H1 (cell line): Measurements from ENCODE around the gene ENTPD2. TPM values are rescaled to one million over a fixed set of nuclear protein-coding genes. Genes with fewer than 3 reads are reported as not detected.

Experiments used
- CTCF ChIA-PET: fragments of 300-600 bp; sonication (Branson Sonifier 250); formaldehyde crosslinking; loops from one replicate; lab custom pipeline; 2021; ENCODE audit not compliant: partially characterized antibody; lab: Charles Lee
- POLR2A ChIA-PET: fragments of 300-600 bp; sonication (Branson Sonifier 250); formaldehyde crosslinking; loops from one replicate; lab custom pipeline; 2021; ENCODE audit warnings: inconsistent platforms; ENCODE audit not compliant: partially characterized antibody; lab: Charles Lee
- DNase-seq, 2 experiments: peaks; one replicate each; pipeline versions ENCODE4 v3.0.0 to v3.0.0-alpha.2; 2010 to 2022; ENCODE audit warnings: low spot score in 2 of 2, low read depth in 1 of 2, mixed read lengths in 1 of 2
- FAIRE-seq: peaks from 2 replicates; lab custom pipeline; 2011; peaks lifted over from hg19 to GRCh38; lab: Jason Lieb, UNC
- H2AFZ ChIP-seq: 2 replicates; pipeline ENCODE4 v1.8.1; 2012; ENCODE audit warnings: low read length, inconsistent platforms
- H2AK5ac ChIP-seq: 2 replicates; pipeline ENCODE4 v1.6.1; 2013; ENCODE audit warnings: low read depth, low read length
- H2BK120ac ChIP-seq: replicated peaks from 2 replicates; pipeline ENCODE3; 2013; ENCODE audit warnings: low read depth, low read length, inconsistent platforms
- H2BK12ac ChIP-seq: 2 replicates; pipeline ENCODE4 v1.6.1; 2013; ENCODE audit warnings: low read depth, low read length
- H2BK15ac ChIP-seq: 2 replicates; pipeline ENCODE4 v1.6.1; 2013; ENCODE audit warnings: low read length
- H2BK20ac ChIP-seq: 2 replicates; pipeline ENCODE4 v1.6.1; 2013; ENCODE audit warnings: low read length
- H2BK5ac ChIP-seq: 2 replicates; pipeline ENCODE4 v1.6.1; 2013; ENCODE audit warnings: low read depth, low read length
- H3K14ac ChIP-seq: 2 replicates; pipeline ENCODE4 v1.6.1; 2013; ENCODE audit warnings: inconsistent platforms; ENCODE audit not compliant: insufficient read length
- H3K18ac ChIP-seq: 2 replicates; pipeline ENCODE4 v1.6.1; 2013; ENCODE audit warnings: low read length; ENCODE audit errors: extremely low read depth
- H3K23ac ChIP-seq: 2 replicates; pipeline ENCODE4 v1.6.1; 2013; ENCODE audit warnings: inconsistent platforms; ENCODE audit not compliant: insufficient read length
- H3K23me2 ChIP-seq: 2 replicates; pipeline ENCODE4 v1.6.1; 2013; ENCODE audit warnings: low read depth, low read length
- H3K27ac ChIP-seq: 2 replicates; pipeline ENCODE4 v1.6.1; 2011; ENCODE audit warnings: low read depth, low read length, inconsistent platforms
- H3K27me3 ChIP-seq, 4 experiments: replicated peaks in 1 of 4; 1 replicate in 1 of 4; 2 replicates in 3 of 4; pipeline versions ENCODE4 v1.6.1 to v1.8.1; 2011 to 2013; ENCODE audit warnings: low read length in 3 of 4, mild to moderate bottlenecking in 3 of 4, inconsistent platforms in 2 of 4, mixed read lengths in 2 of 4, moderate library complexity in 1 of 4; ENCODE audit not compliant: control insufficient read depth in 3 of 4, insufficient read depth in 3 of 4; ENCODE audit errors: extremely low read depth in 1 of 4
- H3K36me3 ChIP-seq, 4 experiments: 2 replicates each; pipeline versions ENCODE4 v1.6.1 to v1.8.1; 2011 to 2013; ENCODE audit warnings: mild to moderate bottlenecking in 4 of 4, low read length in 3 of 4, moderate library complexity in 2 of 4, control low read depth in 1 of 4, inconsistent platforms in 1 of 4; ENCODE audit not compliant: insufficient read depth in 4 of 4, control insufficient read depth in 2 of 4
- H3K4ac ChIP-seq: replicated peaks from 2 replicates; pipeline ENCODE3; 2013; ENCODE audit warnings: low read length, low read depth, mixed read lengths, inconsistent platforms; ENCODE audit not compliant: insufficient read length
- H3K4me1 ChIP-seq, 4 experiments: replicated peaks in 1 of 4; 1 replicate in 1 of 4; 2 replicates in 3 of 4; pipeline versions ENCODE4 v1.6.1 to v1.8.1; 2011 to 2013; ENCODE audit warnings: low read length in 3 of 4, inconsistent platforms in 2 of 4, mixed read lengths in 1 of 4; ENCODE audit not compliant: insufficient read depth in 4 of 4, control insufficient read depth in 3 of 4
- H3K4me2 ChIP-seq, 2 experiments: 2 replicates each; pipeline versions ENCODE4 v1.6.1 to v1.8.1; 2011 to 2013; ENCODE audit warnings: low read depth in 2 of 2, low read length in 2 of 2, control low read depth in 1 of 2, inconsistent platforms in 1 of 2, mild to moderate bottlenecking in 1 of 2; ENCODE audit not compliant: insufficient read depth in 1 of 2
- H3K4me3 ChIP-seq, 4 experiments: fragments of 200-600, 300-600 bp in 1 of 4; sonication (generic), shearing (Covaris generic), sonication (Bioruptor Twin) in 1 of 4; 2 replicates each; pipeline versions ENCODE4 v1.5.1 to v1.8.1; 2011 to 2016; ENCODE audit warnings: low read length in 4 of 4, low read depth in 3 of 4, control low read depth in 2 of 4, inconsistent platforms in 2 of 4, mild to moderate bottlenecking in 2 of 4, mixed read lengths in 1 of 4, moderate library complexity in 1 of 4; ENCODE audit not compliant: insufficient read depth in 2 of 4; ENCODE audit errors: extremely low read depth in 1 of 4
- H3K56ac ChIP-seq: replicated peaks from 2 replicates; pipeline ENCODE3; 2013; ENCODE audit warnings: low read depth, mild to moderate bottlenecking, mixed read lengths, low read length, inconsistent platforms; ENCODE audit not compliant: insufficient read length
- H3K79me1 ChIP-seq: 2 replicates; pipeline ENCODE4 v1.6.1; 2013; ENCODE audit warnings: low read depth, low read length, control low read depth
- H3K79me2 ChIP-seq, 2 experiments: 2 replicates each; pipeline versions ENCODE4 v1.6.1 to v1.8.1; 2012 to 2013; ENCODE audit warnings: low read length in 2 of 2, mild to moderate bottlenecking in 2 of 2, inconsistent platforms in 1 of 2; ENCODE audit not compliant: insufficient read depth in 2 of 2, control insufficient read depth in 1 of 2
- H3K9ac ChIP-seq, 4 experiments: replicated peaks in 1 of 4; 1 replicate in 1 of 4; 2 replicates in 3 of 4; pipeline versions ENCODE4 v1.6.1 to v1.8.1; 2011 to 2013; ENCODE audit warnings: low read depth in 3 of 4, low read length in 3 of 4, control low read depth in 2 of 4, mild to moderate bottlenecking in 2 of 4, moderate library complexity in 2 of 4, inconsistent platforms in 1 of 4; ENCODE audit errors: extremely low read depth in 1 of 4
- H3K9me3 ChIP-seq, 2 experiments: 2 replicates each; pipeline versions ENCODE4 v1.6.1 to v1.8.1; 2012 to 2013; ENCODE audit warnings: mild to moderate bottlenecking in 2 of 2, moderate library complexity in 2 of 2, control low read depth in 1 of 2, inconsistent platforms in 1 of 2, low read depth in 1 of 2, low read length in 1 of 2, mixed read lengths in 1 of 2; ENCODE audit not compliant: insufficient read depth in 2 of 2
- H4K20me1 ChIP-seq, 2 experiments: replicated peaks in 1 of 2; 2 replicates each; pipeline versions ENCODE3 to v1.8.1; 2011 to 2013; ENCODE audit warnings: inconsistent platforms in 2 of 2, low read length in 2 of 2, mild to moderate bottlenecking in 1 of 2; ENCODE audit not compliant: insufficient read depth in 2 of 2, control insufficient read depth in 1 of 2
- H4K5ac ChIP-seq: 2 replicates; pipeline ENCODE4 v1.6.1; 2013; ENCODE audit warnings: low read length, low read depth, mixed read lengths, inconsistent platforms; ENCODE audit not compliant: insufficient read length
- H4K8ac ChIP-seq: 2 replicates; pipeline ENCODE4 v1.8.0; 2013; ENCODE audit warnings: mild to moderate bottlenecking, moderate library complexity, low read length, inconsistent platforms; ENCODE audit not compliant: insufficient read depth; ENCODE audit errors: extremely low read depth
- H4K91ac ChIP-seq: replicated peaks from 2 replicates; pipeline ENCODE3; 2013; ENCODE audit warnings: low read length, mixed read lengths, inconsistent platforms; ENCODE audit not compliant: insufficient read length
- EGR1 ChIP-seq: IDR thresholded peaks from 2 replicates; pipeline ENCODE4 v1.6.1; 2011; ENCODE audit warnings: low read depth, low read length, borderline replicate concordance
- EZH2 ChIP-seq: fragments of 200-600 bp; sonication (generic); IDR thresholded peaks from 2 replicates; pipeline ENCODE4 v1.7.1; 2012; ENCODE audit warnings: low read depth, mild to moderate bottlenecking, moderate library complexity, low read length, inconsistent platforms; ENCODE audit not compliant: severe bottlenecking
- HDAC2 ChIP-seq, 2 experiments: fragments of 300-600 bp in 1 of 2; sonication (generic) in 1 of 2; IDR thresholded peaks; 2 replicates each; pipeline ENCODE4 v1.6.1; 2011 to 2012; ENCODE audit warnings: low read depth in 2 of 2, low read length in 2 of 2, mild to moderate bottlenecking in 2 of 2, moderate library complexity in 2 of 2, borderline replicate concordance in 1 of 2, inconsistent platforms in 1 of 2
- KDM5A ChIP-seq: fragments of 200-600 bp; IDR thresholded peaks from 2 replicates; pipeline ENCODE4 v1.7.1; 2012; ENCODE audit warnings: mild to moderate bottlenecking, low read length, inconsistent platforms, mixed read lengths
- RBBP5 ChIP-seq: IDR thresholded peaks from 2 replicates; pipeline ENCODE4 v1.7.1; 2012; ENCODE audit warnings: low read depth, mild to moderate bottlenecking, inconsistent platforms, low read length, moderate library complexity, borderline replicate concordance
- YY1 ChIP-seq: IDR thresholded peaks from 2 replicates; pipeline ENCODE4 v1.6.1; 2011; ENCODE audit warnings: low read depth, mild to moderate bottlenecking, low read length
- WGBS, 2 experiments: shearing (Covaris generic) in 1 of 2; methylation state at CpG; one replicate each; pipeline versions ENCODE4 v1.1.6 to v1.1.7; 2013 to 2015; ENCODE audit warnings: low lambda C conversion rate in 2 of 2, mixed read lengths in 2 of 2, inconsistent platforms in 1 of 2, low coverage in 1 of 2, missing lambda C conversion rate in 1 of 2; ENCODE audit not compliant: insufficient replicate concordance in 2 of 2, insufficient coverage in 1 of 2, insufficient read length in 1 of 2; ENCODE audit errors: extremely low coverage in 1 of 2, missing lambda C conversion rate in 1 of 2; 5-methylcytosine and 5-hydroxymethylcytosine counted together
- polyA plus RNA-seq, 7 experiments: library from polyadenylated mRNA; depleted of rRNA in 3 of 7; stranded (reverse) in 5 of 7; unstranded in 2 of 7; fragments of >200 nt in 5 of 7; fragments of 200-250 nt in 2 of 7; gene quantifications; 1 replicate in 5 of 7; 2 replicates in 1 of 7; 4 replicates in 1 of 7; pipeline versions ENCODE4 v1.2.1 to v1.2.3, GENCODE V29; 2011 to 2013; ENCODE audit warnings: missing spikeins in 2 of 7, mixed read lengths in 2 of 7
- total RNA-seq: library from RNA; stranded (reverse); fragmentation: NEBNext Ultra II Directional; extraction: Animal tissue kit (Norgen Biotek cat#: 25700); gene quantifications from 2 replicates; pipeline ENCODE4 v1.2.1, GENCODE V29; 2021

The ENTPD2 gene
- total and polyA plus RNA-seq, 2 of the 8 experiments (the other 6 are each of a cell fraction or from before 2014, with no cell fraction given), result 0.65 to 3.8 TPM

DNA sequence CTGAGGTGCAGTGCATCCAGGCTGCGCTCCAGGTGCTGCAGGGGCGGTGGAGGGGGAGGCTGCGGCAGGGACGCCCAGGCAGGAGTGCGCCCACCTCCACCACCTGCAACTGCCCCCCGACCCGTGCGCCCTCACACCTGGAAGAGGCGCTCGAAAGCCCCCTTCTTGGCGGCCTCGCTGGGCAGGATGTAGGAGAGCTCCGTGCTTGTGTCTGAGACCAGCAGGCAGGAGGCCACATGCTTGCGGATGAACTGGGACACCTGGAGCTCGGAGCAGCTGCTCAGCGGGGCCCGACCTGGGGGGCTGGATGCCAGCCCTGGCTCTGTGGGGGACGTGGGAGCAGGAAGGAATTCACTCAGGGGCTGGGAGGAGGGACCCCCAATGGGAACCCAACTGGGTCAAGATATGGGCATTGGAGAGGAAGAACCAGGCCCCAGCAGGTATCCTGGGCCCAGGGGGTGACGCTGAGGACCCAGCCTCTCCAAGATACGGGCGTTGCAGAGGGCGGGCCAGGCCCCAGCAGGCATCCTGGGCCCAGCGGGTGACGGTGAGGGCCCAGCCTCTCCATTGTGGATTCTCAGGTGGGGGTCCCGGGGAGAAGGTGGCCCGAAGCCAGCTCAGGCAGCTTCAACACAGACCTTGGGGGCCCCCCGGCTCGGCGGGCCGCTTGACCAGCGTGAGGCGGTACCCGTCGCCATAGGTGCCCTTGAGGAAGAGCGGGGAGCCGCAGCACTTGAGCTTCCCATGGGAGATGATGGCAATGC, 38.9 kb downstream of the ENTPD2 start:
- no peak overlapping the region for H3K18ac ChIP-seq
- H3K27ac ChIP-seq, result no peak overlapping the region
- H3K4me1 ChIP-seq, result peaks cover 0 to 7% (median under 1%) of the 10 kb centered on the region in 4 experiments; a peak in 2 of 7 replicates
- peaks cover 0 to 27% of the 10 kb centered on the region in 2 experiments; a peak in 2 of 4 replicates for H3K9me3 ChIP-seq
- H3K4me2 ChIP-seq, result no peak overlapping the region
- H3K27me3 ChIP-seq, result no peaks in the 10 kb centered on the region; a peak in 1 of 7 replicates
- no peak overlapping the region for H2AK5ac ChIP-seq
- no peak overlapping the region for H2AFZ ChIP-seq
- no peak overlapping the region for H2BK12ac ChIP-seq
- no peak overlapping the region for H2BK15ac ChIP-seq
- WGBS, 2 experiments, result 92% methylated on average over 36 of the region's 36 CpGs; no CpG with 5 or more reads in 1 of the 2 experiments
- H3K4me3 ChIP-seq, result no peak overlapping the region
- peaks cover 0 to 13% (median 0%) of the 10 kb centered on the region in 4 experiments; a peak in 1 of 8 replicates for H3K36me3 ChIP-seq
- no peak for FAIRE-seq
- no peak overlapping the region for H4K5ac ChIP-seq
- H4K8ac ChIP-seq, result no peak overlapping the region
- H3K56ac ChIP-seq, result no peak overlapping the region
- no peak overlapping the region for H3K14ac ChIP-seq
- no peak overlapping the region for H3K4ac ChIP-seq
- ChIA-PET POLR2A (no interaction called here), CTCF (interaction anchor here (1.0 to 2.8 kb wide), 7 partner anchors 10 to 67 kb away, joined by 3 to 11 read pairs (median 5); no protein-coding TSS in a partner anchor)
- H3K23ac ChIP-seq, result no peak overlapping the region
- DNase-seq, result no peak
- no peaks in the 10 kb centered on the region; the same call in 1 of the 2 replicates for H3K23me2 ChIP-seq
- H4K20me1 ChIP-seq, result no peaks in the 10 kb centered on the region
- H3K79me2 ChIP-seq, result no peaks in the 10 kb centered on the region
- H2BK20ac ChIP-seq, result no peak overlapping the region
- no peak overlapping the region for H3K9ac ChIP-seq
- H3K79me1 ChIP-seq, result no peaks in the 10 kb centered on the region
- H2BK5ac ChIP-seq, result no peak overlapping the region
- no peak overlapping the region for H2BK120ac ChIP-seq
- no peak overlapping the region for H4K91ac ChIP-seq
- no peak for TF ChIP-seq HDAC2 (IDR thresholded peaks at IDR 0.05; ENCODE audit: borderline replicate concordance in 1 of 2, low read depth in 2 of 2, low read length in 2 of 2)
- TF ChIP-seq EGR1, result no peak
- no peak for TF ChIP-seq EZH2
- no peak for TF ChIP-seq YY1
- TF ChIP-seq RBBP5, result no peak
- no peak for TF ChIP-seq KDM5A
